ENCODE measurements around the gene KRT84.

Gene KRT84

DNA sequence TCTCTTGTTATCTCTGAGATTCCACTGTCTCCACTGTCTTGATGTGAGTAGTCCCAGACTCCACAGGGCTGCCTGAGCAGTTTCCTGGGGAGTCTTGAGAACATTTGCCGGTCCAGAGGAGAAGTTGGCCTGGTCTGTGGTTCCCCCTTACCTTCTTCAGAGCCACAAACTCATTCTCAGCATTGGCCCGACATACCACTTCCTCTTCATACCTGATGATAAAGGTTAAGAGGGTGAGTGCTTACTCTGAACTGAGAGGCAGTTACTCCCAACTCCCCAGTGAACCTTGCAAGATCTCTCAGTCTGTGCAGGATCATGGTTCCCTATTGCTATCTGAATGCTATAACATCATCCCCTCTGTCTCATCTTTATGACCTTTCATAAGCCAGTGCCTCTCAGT lies 2.6 kb downstream of the KRT84 start:
- H3K36me3 Mint-ChIP-seq (ENCODE audit: low read depth), result no peaks in the 10 kb centered on the region
- peaks cover 5% of the 10 kb centered on the region for H3K27me3 Mint-ChIP-seq
- H3K27ac Mint-ChIP-seq, result no peak overlapping the region
- no peak for DNase-seq
- no peak overlapping the region for H3K4me3 Mint-ChIP-seq
- peaks cover 10% of the 10 kb centered on the region for H3K4me1 Mint-ChIP-seq (ENCODE audit: low read depth)
- no peaks in the 10 kb centered on the region for H3K9me3 Mint-ChIP-seq

DNA sequence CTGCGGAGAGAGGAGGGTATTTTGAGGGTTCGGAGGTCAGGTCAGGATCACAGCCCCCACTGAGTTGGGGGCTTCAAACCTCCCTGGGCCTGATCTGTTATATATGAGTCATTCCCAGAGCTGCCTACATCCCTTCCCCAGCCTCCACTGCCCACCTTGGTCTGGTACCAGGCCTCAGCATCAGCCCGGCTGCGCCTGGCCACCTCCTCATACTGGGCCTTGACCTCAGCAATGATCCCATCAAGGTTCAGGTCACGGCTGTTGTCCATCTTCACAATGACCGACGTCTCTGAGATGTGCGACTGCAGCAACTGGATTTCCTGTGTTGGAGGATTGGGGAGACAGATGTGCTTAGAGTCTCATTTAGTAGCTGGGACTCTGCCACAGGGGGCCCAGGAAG lies 4.2 kb downstream of the KRT84 start:
- no peak overlapping the region for H3K27ac Mint-ChIP-seq
- no peak for DNase-seq
- H3K9me3 Mint-ChIP-seq, result no peaks in the 10 kb centered on the region
- H3K27me3 Mint-ChIP-seq, result peaks cover 12% of the 10 kb centered on the region
- no peak overlapping the region for H3K4me3 Mint-ChIP-seq
- H3K4me1 Mint-ChIP-seq (ENCODE audit: low read depth), result peaks cover 10% of the 10 kb centered on the region
- H3K36me3 Mint-ChIP-seq (ENCODE audit: low read depth), result no peaks in the 10 kb centered on the region

DNA sequence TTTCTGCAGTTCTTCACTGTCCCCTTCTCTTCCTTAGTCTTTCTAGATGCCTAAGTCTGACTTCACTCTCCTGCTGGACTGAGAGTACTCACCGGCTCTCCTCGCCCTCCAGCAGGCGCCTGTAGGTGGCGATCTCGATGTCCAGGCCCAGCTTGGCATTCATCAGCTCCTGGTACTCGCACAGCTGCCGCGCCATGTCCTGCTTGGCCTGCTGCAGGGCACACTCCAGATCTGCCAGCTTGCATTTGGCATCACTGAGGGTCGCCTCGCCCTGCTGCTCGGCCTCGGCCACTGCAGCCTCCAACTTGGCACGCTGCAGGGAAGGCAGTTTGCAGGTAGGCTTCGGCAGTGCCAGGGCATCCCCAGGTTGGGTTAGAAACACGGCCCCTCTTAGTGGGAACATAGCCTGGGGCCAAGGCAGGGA lies 5.2 kb downstream of the KRT84 start:
- no peak overlapping the region for H3K4me3 Mint-ChIP-seq
- H3K36me3 Mint-ChIP-seq (ENCODE audit: low read depth), result no peaks in the 10 kb centered on the region
- no peak for DNase-seq
- H3K4me1 Mint-ChIP-seq (ENCODE audit: low read depth), result peaks cover 10% of the 10 kb centered on the region
- H3K27ac Mint-ChIP-seq, result no peak overlapping the region
- peaks cover 12% of the 10 kb centered on the region for H3K27me3 Mint-ChIP-seq
- H3K9me3 Mint-ChIP-seq, result no peaks in the 10 kb centered on the region

DNA sequence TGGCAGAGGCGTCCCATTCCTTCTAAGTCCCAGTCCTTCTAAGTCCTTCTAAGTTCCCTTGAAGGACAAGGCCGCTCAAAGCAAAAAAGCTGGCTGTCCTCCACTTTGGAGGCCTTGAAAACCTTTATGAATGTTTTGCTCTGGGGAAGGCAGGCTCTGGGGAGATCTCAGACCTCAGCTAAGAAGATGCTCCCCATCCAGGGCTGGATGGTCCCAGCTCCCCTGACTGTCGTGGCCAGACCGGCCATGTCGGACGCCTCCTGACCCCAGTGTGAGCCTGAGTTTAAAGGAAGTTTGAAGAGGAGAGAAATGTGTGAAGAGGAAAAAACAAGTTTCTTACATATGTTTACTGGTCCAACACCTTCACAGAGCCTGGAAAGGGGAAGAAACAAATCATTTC lies 5.9 kb downstream of the KRT84 start:
- H3K27me3 Mint-ChIP-seq, result peaks cover 12% of the 10 kb centered on the region
- H3K9me3 Mint-ChIP-seq, result no peaks in the 10 kb centered on the region
- H3K36me3 Mint-ChIP-seq (ENCODE audit: low read depth), result no peaks in the 10 kb centered on the region
- H3K4me1 Mint-ChIP-seq (ENCODE audit: low read depth), result peaks cover 10% of the 10 kb centered on the region
- H3K27ac Mint-ChIP-seq, result no peak overlapping the region
- no peak overlapping the region for H3K4me3 Mint-ChIP-seq
- no peak for DNase-seq

DNA sequence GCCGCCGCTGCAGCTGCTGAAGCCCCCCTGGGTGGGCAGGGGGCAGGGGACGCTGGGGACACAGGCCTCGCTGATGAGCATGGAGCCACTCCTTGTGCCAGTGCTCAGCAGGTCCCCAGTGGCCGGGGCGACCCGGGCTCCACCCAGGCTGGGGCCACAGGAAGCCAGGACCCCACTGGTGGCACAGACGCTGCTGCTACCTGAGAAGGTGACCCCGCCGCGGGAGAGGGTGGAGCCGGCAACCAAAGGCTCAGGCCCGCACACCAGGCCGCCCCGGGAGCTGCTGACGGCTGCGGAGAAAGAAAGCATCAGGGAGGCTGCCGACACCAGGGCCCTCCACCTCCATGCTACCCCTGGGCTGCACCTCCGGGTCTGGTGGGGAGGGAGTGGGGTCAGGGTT lies 7.4 kb downstream of the KRT84 start:
- Mint-ChIP-seq H3K4me1 (ENCODE audit: low read depth) (peaks cover 9% of the 10 kb centered on the region), H3K27ac (no peak overlapping the region), H3K36me3 (ENCODE audit: low read depth) (no peaks in the 10 kb centered on the region), H3K27me3 (peaks cover 12% of the 10 kb centered on the region), H3K9me3 (no peaks in the 10 kb centered on the region), H3K4me3 (no peak overlapping the region)
- DNase-seq, result no peak

DNA sequence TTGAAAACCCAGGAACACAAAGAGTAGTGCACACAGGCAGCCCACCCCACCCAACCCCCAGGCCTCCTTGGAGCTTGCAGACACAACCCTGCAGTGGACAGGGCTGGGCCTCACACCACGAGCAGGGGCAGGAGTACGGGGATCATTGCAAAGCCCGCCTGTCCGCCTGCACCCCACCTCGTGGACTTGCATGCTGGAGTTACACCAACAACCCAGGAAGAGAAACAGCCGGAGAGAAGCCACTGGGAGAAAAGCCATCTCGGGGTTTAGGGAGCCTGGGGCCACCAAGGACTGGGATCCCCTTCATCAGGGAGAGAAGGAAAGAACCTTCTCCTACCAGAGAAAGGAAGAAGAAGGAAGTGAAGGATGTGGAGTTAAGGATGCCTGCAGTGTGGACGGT lies 8.2 kb downstream of the KRT84 start:
- H3K36me3 Mint-ChIP-seq (ENCODE audit: low read depth), result no peaks in the 10 kb centered on the region
- no peaks in the 10 kb centered on the region for H3K9me3 Mint-ChIP-seq
- H3K27ac Mint-ChIP-seq, result no peak overlapping the region
- peaks cover under 1% of the 10 kb centered on the region for H3K4me1 Mint-ChIP-seq (ENCODE audit: low read depth)
- H3K4me3 Mint-ChIP-seq, result no peak overlapping the region
- DNase-seq, result no peak
- peaks cover 12% of the 10 kb centered on the region for H3K27me3 Mint-ChIP-seq

DNA sequence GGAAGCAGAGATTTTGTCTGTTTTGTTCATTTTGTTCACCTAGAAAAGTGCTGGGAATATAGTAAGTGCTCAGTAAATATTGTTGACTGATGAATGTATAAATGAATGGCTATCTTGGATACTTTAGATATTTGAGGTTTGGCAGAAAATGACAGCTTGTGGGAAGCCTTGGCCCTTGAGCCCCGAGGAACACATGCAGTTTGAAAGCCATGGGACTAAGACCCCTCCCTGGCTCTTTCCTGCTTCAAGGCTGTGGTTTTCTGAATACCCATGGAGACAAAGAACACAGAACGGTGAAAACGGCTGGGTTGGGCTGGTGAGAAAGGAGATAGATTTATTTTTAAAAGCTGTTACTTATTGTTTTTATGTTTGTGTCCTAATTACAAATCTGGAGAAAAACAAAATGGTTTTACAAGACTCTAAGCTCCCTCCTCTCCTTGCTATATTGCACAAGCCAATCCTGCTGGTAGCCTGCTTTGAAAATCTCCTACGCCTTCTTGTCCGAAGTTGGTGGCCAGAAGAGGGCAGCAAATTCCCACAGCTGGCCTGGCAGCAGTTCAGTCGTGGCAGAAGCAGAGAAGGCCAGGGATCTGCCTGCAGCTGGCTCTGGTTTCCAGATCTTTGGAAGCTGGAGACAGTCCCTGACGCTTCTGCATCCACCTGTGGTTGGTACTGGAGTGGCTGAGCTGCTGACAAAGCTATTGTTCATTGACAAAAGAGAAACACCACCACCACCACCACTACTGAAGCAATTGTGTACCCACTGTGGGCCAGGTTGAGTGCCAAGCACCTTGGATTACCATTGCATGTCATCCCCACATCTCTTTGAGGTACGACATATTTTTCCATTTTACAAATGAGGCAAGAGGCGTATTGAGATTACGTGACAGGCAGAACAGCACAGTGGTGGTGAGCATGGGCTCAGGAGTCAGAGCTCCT lies 13.0 kb downstream of the KRT84 start:
- Mint-ChIP-seq H3K27me3 (peaks cover 18% of the 10 kb centered on the region), H3K4me3 (no peak overlapping the region), H3K36me3 (ENCODE audit: low read depth) (no peaks in the 10 kb centered on the region), H3K27ac (no peak overlapping the region), H3K9me3 (no peaks in the 10 kb centered on the region), H3K4me1 (ENCODE audit: low read depth) (no peaks in the 10 kb centered on the region)
- peak; percentile 61 for DNase-seq

DNA sequence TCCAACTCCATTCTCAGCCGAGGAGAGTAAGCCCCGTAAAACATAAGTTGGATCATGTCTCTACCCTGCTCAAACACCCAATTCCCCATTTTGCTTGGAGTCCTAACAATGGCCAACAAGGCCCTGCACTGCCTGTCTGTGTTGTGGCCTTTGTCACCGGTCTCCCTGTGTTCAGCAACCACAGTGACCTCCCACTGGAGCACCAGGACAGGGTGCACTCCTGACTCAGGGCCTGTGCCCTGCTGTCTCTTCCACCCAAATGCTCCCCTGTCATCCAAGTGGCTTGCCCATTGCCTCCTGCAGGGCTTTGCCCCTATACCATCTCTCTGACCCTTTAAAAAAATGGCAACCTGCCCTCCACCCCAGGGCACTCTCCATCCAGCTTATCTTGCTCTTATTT lies 13.7 kb downstream of the KRT84 start:
- no peak overlapping the region for H3K27ac Mint-ChIP-seq
- no peaks in the 10 kb centered on the region for H3K36me3 Mint-ChIP-seq (ENCODE audit: low read depth)
- no peak overlapping the region for H3K4me3 Mint-ChIP-seq
- H3K9me3 Mint-ChIP-seq, result no peaks in the 10 kb centered on the region
- H3K27me3 Mint-ChIP-seq, result peaks cover 19% of the 10 kb centered on the region
- H3K4me1 Mint-ChIP-seq (ENCODE audit: low read depth), result no peaks in the 10 kb centered on the region
- no peak for DNase-seq

DNA sequence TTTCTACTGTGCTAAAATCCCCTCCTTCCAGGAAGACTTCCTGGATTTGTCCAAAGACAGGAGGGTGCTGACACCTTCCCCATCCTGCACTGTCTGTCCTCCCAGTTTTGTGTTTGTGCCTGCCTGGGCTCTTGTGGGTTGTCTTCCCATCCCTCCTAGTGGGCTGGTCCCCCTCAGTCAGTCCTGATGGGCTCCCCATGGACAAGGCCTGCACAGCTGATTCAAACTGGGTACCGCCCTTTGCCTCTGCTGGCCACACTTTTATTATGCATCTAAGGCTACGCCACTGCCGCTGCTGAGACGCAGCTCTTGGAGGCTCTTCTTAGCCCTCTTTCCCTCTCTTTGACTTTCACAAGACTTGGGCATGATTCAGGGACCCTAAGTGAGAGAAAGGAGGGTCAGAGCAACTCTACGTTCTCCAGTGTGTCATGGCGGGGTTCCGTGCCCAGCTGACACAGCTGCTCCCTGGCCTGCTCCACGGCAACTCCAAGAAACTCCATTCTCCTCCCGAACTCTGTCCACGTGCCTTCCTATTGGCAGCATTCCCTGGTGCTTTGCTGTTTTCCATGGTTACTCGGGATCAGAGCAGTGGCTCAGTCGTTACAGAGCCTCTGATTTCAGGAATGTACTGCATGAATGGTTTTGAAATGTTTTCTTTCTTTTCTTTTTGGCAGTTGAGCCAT lies 14.4 kb downstream of the KRT84 start:
- Mint-ChIP-seq H3K4me3 (no peak overlapping the region), H3K27ac (no peak overlapping the region), H3K36me3 (ENCODE audit: low read depth) (no peaks in the 10 kb centered on the region), H3K4me1 (ENCODE audit: low read depth) (no peaks in the 10 kb centered on the region), H3K27me3 (peaks cover 15% of the 10 kb centered on the region), H3K9me3 (no peaks in the 10 kb centered on the region)
- DNase-seq, result no peak

DNA sequence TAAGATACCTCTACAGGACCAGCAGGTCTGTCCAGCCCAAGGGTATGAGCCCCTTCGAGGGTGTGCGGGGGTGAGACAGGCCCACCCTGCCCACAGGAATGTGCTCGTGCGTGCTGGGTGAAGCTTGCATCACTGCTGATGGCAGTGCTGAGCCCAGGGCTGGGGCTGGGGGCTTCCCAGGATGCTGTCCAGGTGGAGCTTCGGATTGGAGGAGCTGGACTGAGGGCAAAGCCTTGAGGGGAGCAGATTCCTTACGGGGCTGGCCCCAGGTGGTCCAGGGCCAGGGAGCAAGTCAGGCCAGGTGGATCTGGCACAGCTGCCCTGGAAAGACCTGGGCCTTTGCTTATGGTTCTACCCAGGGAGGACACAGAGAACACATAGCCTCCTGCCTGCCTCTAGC lies 15.6 kb downstream of the KRT84 start:
- no peaks in the 10 kb centered on the region for H3K36me3 Mint-ChIP-seq (ENCODE audit: low read depth)
- no peak for DNase-seq
- peaks cover 15% of the 10 kb centered on the region for H3K27me3 Mint-ChIP-seq
- H3K9me3 Mint-ChIP-seq, result no peaks in the 10 kb centered on the region
- no peak overlapping the region for H3K27ac Mint-ChIP-seq
- no peak overlapping the region for H3K4me3 Mint-ChIP-seq
- no peaks in the 10 kb centered on the region for H3K4me1 Mint-ChIP-seq (ENCODE audit: low read depth)

DNA sequence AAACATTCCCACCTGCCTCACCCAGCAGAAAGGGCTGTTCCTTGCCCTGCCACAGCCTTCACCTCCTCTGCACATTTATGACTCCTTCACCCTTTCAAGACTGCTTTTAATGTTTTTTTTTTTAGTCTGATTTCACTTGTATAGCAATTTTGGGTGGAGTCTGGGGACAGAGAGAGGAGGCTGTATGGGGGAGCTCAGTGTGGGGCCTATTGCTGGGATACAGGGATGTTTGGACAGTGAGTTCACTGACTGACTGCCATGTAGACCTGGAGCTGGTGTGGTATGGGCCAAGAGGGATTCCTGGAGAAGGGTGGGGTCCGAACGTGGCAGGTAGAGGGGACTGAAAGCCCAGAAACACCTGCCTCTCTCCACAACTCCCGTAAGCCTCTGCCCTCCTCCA lies 16.2 kb downstream of the KRT84 start:
- no peak for DNase-seq
- no peaks in the 10 kb centered on the region for H3K36me3 Mint-ChIP-seq (ENCODE audit: low read depth)
- no peaks in the 10 kb centered on the region for H3K9me3 Mint-ChIP-seq
- H3K4me1 Mint-ChIP-seq (ENCODE audit: low read depth), result no peaks in the 10 kb centered on the region
- no peak overlapping the region for H3K27ac Mint-ChIP-seq
- peaks cover 15% of the 10 kb centered on the region for H3K27me3 Mint-ChIP-seq
- H3K4me3 Mint-ChIP-seq, result no peak overlapping the region

DNA sequence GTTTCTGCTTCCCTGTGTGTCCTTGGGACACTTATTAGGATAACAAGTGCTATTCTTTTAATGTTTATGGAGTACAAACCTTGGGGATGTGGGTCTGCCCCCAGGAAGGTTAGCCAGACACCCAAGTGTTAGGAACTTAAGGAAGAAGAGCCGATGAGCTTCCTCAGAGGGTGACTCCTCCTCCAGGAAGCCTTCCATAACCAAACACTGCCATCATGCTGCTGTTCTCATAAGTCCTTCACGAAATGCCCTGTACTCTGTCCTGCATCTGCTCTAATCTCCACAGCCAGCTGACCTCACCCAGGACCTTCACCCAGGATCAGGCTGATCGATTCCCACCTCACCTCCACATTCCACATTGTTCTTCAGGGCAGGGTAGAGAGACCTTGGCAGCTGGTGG lies 16.9 kb downstream of the KRT84 start:
- H3K4me1 Mint-ChIP-seq (ENCODE audit: low read depth), result no peaks in the 10 kb centered on the region
- peaks cover 15% of the 10 kb centered on the region for H3K27me3 Mint-ChIP-seq
- H3K9me3 Mint-ChIP-seq, result no peaks in the 10 kb centered on the region
- no peak for DNase-seq
- no peaks in the 10 kb centered on the region for H3K36me3 Mint-ChIP-seq (ENCODE audit: low read depth)
- no peak overlapping the region for H3K4me3 Mint-ChIP-seq
- no peak overlapping the region for H3K27ac Mint-ChIP-seq

DNA sequence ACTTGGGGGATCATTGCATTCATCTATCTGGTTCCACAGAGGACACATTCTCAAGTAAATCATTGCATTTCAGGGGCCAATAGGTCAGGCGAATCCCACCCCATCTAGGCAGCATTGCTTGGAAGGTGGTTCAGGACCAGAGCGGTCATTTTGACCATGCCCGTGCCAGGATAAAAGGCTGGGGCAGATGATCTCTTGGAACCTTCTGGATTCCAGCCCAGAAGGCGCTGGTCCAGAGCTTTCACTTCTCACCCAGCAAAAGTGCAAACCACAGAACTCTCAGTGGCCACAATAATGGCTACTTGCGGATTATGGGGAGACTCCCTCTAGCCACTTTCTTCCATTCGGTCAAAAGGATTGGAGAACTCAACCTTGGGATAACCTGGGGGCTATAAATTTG lies 17.6 kb downstream of the KRT84 start:
- Mint-ChIP-seq H3K27me3 (peaks cover 15% of the 10 kb centered on the region), H3K4me3 (no peak overlapping the region), H3K27ac (no peak overlapping the region), H3K36me3 (ENCODE audit: low read depth) (no peaks in the 10 kb centered on the region), H3K4me1 (ENCODE audit: low read depth) (no peaks in the 10 kb centered on the region), H3K9me3 (no peaks in the 10 kb centered on the region)
- DNase-seq, result no peak

DNA sequence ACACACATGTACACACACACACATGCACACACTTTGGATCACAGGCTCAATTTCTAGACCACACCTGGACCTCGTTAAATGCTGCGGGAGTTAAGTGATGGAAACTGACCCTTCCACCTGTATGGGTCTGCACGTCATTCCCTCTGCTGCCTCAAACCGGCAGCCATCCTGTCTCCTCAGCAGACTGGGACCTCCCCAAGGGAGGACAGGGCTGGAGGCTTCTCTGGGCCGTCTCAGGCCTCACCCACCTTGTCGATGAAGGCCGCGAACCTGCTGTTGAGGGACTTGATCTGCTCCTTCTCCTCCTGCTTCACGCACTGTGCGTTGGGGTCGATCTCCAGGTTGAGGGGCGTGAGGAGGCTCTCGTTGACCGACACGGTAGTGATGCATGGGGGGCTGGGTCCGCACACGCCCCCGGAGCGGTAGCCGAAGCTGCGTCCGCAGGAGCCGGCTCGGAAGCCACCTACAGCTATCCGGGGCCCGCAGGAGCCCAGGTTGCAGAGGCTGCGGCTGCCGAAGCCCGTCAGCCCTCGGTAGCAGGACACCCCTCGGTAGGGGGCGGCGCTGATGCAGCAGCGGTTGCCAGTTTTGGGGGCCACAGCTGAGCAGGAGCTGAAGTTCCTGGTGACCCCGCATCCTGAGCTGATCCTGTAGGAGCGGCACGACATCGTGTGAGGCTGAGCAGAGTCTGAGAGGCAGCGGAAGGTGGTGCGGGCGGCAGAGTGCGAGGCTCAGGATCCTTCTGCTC lies 18.5 kb downstream of the KRT84 start, which contains the start of gene KRT85:
Gene KRT85 (minus strand): TSS at position 744 of the 748 bp plus-strand sequence. CDS start 76 bp downstream, at position 668.
- Mint-ChIP-seq H3K4me3 (no peak within 1 kb of the TSS), H3K9me3 (no peaks in the 10 kb centered on the region), H3K27me3 (peaks cover 15% of the 10 kb centered on the region), H3K4me1 (ENCODE audit: low read depth) (no peaks in the 10 kb centered on the region), H3K27ac (no peak within 1 kb of the TSS), H3K36me3 (ENCODE audit: low read depth) (no peaks in the 10 kb centered on the region)
- DNase-seq, result no peak
